Effector memory CD4-positive, alpha-beta T cell (primary cell): ENCODE results near the gene IPP.

Source experiments
- DNase-seq, 3 donors: peaks; one replicate each; pipeline ENCODE4 v3.0.0-alpha.2; 2020
- H3K27ac ChIP-seq: 2 replicates; pipeline ENCODE4 v1.7.0; 2013; ENCODE audit warnings: mild to moderate bottlenecking, low read length, moderate library complexity; ENCODE audit not compliant: insufficient read depth, poor library complexity, severe bottlenecking
- H3K27me3 ChIP-seq: replicated peaks from 2 replicates; pipeline ENCODE4 v1.7.0; 2013; ENCODE audit warnings: mild to moderate bottlenecking, low read length; ENCODE audit not compliant: insufficient read depth, control insufficient read depth, poor library complexity, severe bottlenecking
- H3K36me3 ChIP-seq: 2 replicates; pipeline ENCODE4 v1.7.0; 2013; ENCODE audit warnings: mild to moderate bottlenecking, low read length, moderate library complexity; ENCODE audit not compliant: control insufficient read depth, insufficient read depth
- H3K4me1 ChIP-seq: 2 replicates; pipeline ENCODE4 v1.7.0; 2013; ENCODE audit warnings: low read length, mild to moderate bottlenecking; ENCODE audit not compliant: control insufficient read depth, insufficient read depth, poor library complexity, severe bottlenecking
- H3K4me3 ChIP-seq: 2 replicates; pipeline ENCODE4 v1.7.0; 2013; ENCODE audit warnings: low read length, low read depth, mild to moderate bottlenecking; ENCODE audit not compliant: insufficient read depth, poor library complexity, severe bottlenecking
- H3K9me3 ChIP-seq: 2 replicates; pipeline ENCODE4 v1.7.0; 2013; ENCODE audit warnings: mild to moderate bottlenecking, low read length, moderate library complexity; ENCODE audit not compliant: control insufficient read depth
- total RNA-seq, 3 donors: gene quantifications; one replicate each; lab custom pipeline; 2026; lab: John Stamatoyannopoulos, UW

IPP gene
- 8.1 to 10.1 (median 10.1) reads per million in 3 donors for total RNA-seq

GRCh38 chr1:45750298-45751038, at the start of gene IPP:
Gene IPP, minus strand, starts transcription at chr1:45750653. Its CDS starts 4,242 bp downstream, at chr1:45746411.
- Histone ChIP-seq H3K36me3 (peaks cover 4% of the 10 kb centered on the region), H3K4me1 (peaks cover 16% of the 10 kb centered on the region), H3K4me3 (peak within 1 kb of the TSS; percentile 65), H3K9me3 (no peaks in the 10 kb centered on the region), H3K27ac (peak within 1 kb of the TSS; percentile 89), H3K27me3 (no peaks in the 10 kb centered on the region)
- DNase-seq, result peak; percentile 86 to 89 (median 88)

- no peak overlapping the region for H3K27ac ChIP-seq
- H3K4me3 ChIP-seq, result no peak overlapping the region
- H3K36me3 ChIP-seq, result no peaks in the 10 kb centered on the region
- H3K27me3 ChIP-seq, result no peaks in the 10 kb centered on the region
- DNase-seq, result no peak
- H3K4me1 ChIP-seq, result no peaks in the 10 kb centered on the region
- H3K9me3 ChIP-seq, result no peaks in the 10 kb centered on the region
These were observed 46.5 kb upstream of the IPP start for GRCh38 chr1:45796946-45797345.

- Histone ChIP-seq H3K36me3 (no peaks in the 10 kb centered on the region), H3K9me3 (no peaks in the 10 kb centered on the region), H3K4me1 (no peaks in the 10 kb centered on the region), H3K27ac (no peak overlapping the region), H3K27me3 (no peaks in the 10 kb centered on the region), H3K4me3 (no peak overlapping the region)
- no peak for DNase-seq
These were observed 45.9 kb upstream of the IPP start for GRCh38 chr1:45796381-45796780.

GRCh38 chr1:45793942-45794604, 43.6 kb upstream of the IPP start:
- H3K4me3 ChIP-seq, result no peak overlapping the region
- no peaks in the 10 kb centered on the region for H3K9me3 ChIP-seq
- H3K4me1 ChIP-seq, result no peaks in the 10 kb centered on the region
- H3K27ac ChIP-seq, result no peak overlapping the region
- no peaks in the 10 kb centered on the region for H3K36me3 ChIP-seq
- H3K27me3 ChIP-seq, result no peaks in the 10 kb centered on the region
- no peak for DNase-seq

- Histone ChIP-seq H3K36me3 (no peaks in the 10 kb centered on the region), H3K27me3 (no peaks in the 10 kb centered on the region), H3K4me3 (no peak overlapping the region), H3K9me3 (no peaks in the 10 kb centered on the region), H3K4me1 (no peaks in the 10 kb centered on the region), H3K27ac (no peak overlapping the region)
- no peak for DNase-seq
These were observed 42.3 kb upstream of the IPP start for GRCh38 chr1:45792744-45793143.

- H3K27ac ChIP-seq, result no peak overlapping the region
These were observed 39.1 kb upstream of the IPP start for GRCh38 chr1:45789601-45790000.

GRCh38 chr1:45787905-45788304, 37.5 kb upstream of the IPP start:
- Histone ChIP-seq H3K9me3 (no peaks in the 10 kb centered on the region), H3K36me3 (no peaks in the 10 kb centered on the region), H3K27ac (no peak overlapping the region), H3K4me3 (no peak overlapping the region), H3K4me1 (peaks cover 9% of the 10 kb centered on the region), H3K27me3 (no peaks in the 10 kb centered on the region)
- DNase-seq, result no peak

More at GRCh38 chr1:45789601-45790000, 39.1 kb upstream of the IPP start:
- DNase-seq, result no peak
- Histone ChIP-seq H3K9me3 (no peaks in the 10 kb centered on the region), H3K4me3 (no peak overlapping the region), H3K36me3 (no peaks in the 10 kb centered on the region), H3K27me3 (no peaks in the 10 kb centered on the region), H3K4me1 (peaks cover 9% of the 10 kb centered on the region)

- H3K36me3 ChIP-seq, result no peaks in the 10 kb centered on the region
- H3K9me3 ChIP-seq, result no peaks in the 10 kb centered on the region
- DNase-seq, result peak; percentile 13 to 21 (median 19)
- H3K27ac ChIP-seq, result no peak overlapping the region
- peaks cover 9% of the 10 kb centered on the region for H3K4me1 ChIP-seq
- H3K4me3 ChIP-seq, result peak overlapping the region; percentile 15
- H3K27me3 ChIP-seq, result no peaks in the 10 kb centered on the region
These were observed 35.1 kb upstream of the IPP start for GRCh38 chr1:45785583-45785982.

- Histone ChIP-seq H3K9me3 (no peaks in the 10 kb centered on the region), H3K27ac (no peak overlapping the region), H3K36me3 (no peaks in the 10 kb centered on the region), H3K27me3 (no peaks in the 10 kb centered on the region), H3K4me1 (no peaks in the 10 kb centered on the region), H3K4me3 (no peak overlapping the region)
- DNase-seq, result no peak
These were observed 25.3 kb upstream of the IPP start for GRCh38 chr1:45775794-45776193.

- no peaks in the 10 kb centered on the region for H3K9me3 ChIP-seq
- H3K27ac ChIP-seq, result no peak overlapping the region
- H3K27me3 ChIP-seq, result no peaks in the 10 kb centered on the region
- H3K4me3 ChIP-seq, result no peak overlapping the region
- H3K36me3 ChIP-seq, result no peaks in the 10 kb centered on the region
- H3K4me1 ChIP-seq, result no peaks in the 10 kb centered on the region
- DNase-seq, result no peak
These were observed 22.5 kb upstream of the IPP start for GRCh38 chr1:45772971-45773370.
